Colonic mucosa (tissue), 4 donors: ENCODE data around the gene GALNT17. TPM values are rescaled to one million over a fixed set of nuclear protein-coding genes. Genes with fewer than 3 reads are reported as not detected.
A peak's percentile ranks its signal among the peaks of the same experiment; 100 is the strongest.

Experiments used
- DNase-seq: peaks from one replicate; pipeline ENCODE4 v3.0.0-alpha.2; 2020
- H3K27ac ChIP-seq: fragments of 200-600 bp; one replicate; pipeline ENCODE4 v1.8.0; 2021
- H3K27me3 ChIP-seq: fragments of 200-600 bp; one replicate; pipeline ENCODE4 v1.8.0; 2021
- H3K36me3 ChIP-seq: fragments of 200-600 bp; one replicate; pipeline ENCODE4 v1.8.0; 2021
- H3K4me1 ChIP-seq: fragments of 200-600 bp; one replicate; pipeline ENCODE4 v1.8.0; 2021; ENCODE audit warnings: mild to moderate bottlenecking
- H3K4me3 ChIP-seq: fragments of 200-600 bp; one replicate; pipeline ENCODE4 v1.8.0; 2021
- H3K9ac ChIP-seq, 2 donors: one replicate each; pipeline ENCODE4 v1.7.0; 2013; ENCODE audit warnings: control low read depth in 2 of 2, low read depth in 2 of 2, low read length in 2 of 2
- H3K9me3 ChIP-seq: fragments of 200-600 bp; one replicate; pipeline ENCODE4 v1.8.0; 2021
- CTCF ChIP-seq: fragments of 200-600 bp; IDR thresholded peaks from one replicate; pipeline ENCODE4 v1.8.0; 2022; ENCODE audit warnings: antibody characterized with exemption, mild to moderate bottlenecking
- intact Hi-C: fragments of 100-400 bp; cut with DNase I; formaldehyde crosslinking; loops from one replicate; pipeline ENCODE4 v1.14.1; 2022
- total RNA-seq, 2 donors: library from RNA; stranded (reverse); fragmentation: NEBNext Ultra II Directional in 1 of 2; extraction: Animal tissue kit (Norgen Biotek cat#: 25700) in 1 of 2; gene quantifications; one replicate each; pipeline ENCODE4 v1.2.1, GENCODE V29; 2021
- donor health status: healthy.
- donor health status: DM: no; HTN: no; CAD: no.
- donor health status: DM: no; HTN: no; CAD: no.

The GALNT17 gene
- total RNA-seq, 2 donors from 2014 or later = 0.37 to 1.3 TPM

GRCh38 chr7:71740174-71740560 lies 608.2 kb downstream of the GALNT17 start:
- no peak for TF ChIP-seq CTCF
- Histone ChIP-seq H3K9ac (no peak overlapping the region), H3K27me3 (no peaks in the 10 kb centered on the region), H3K4me3 (no peak overlapping the region), H3K9me3 (no peaks in the 10 kb centered on the region), H3K4me1 (no peaks in the 10 kb centered on the region), H3K36me3 (no peaks in the 10 kb centered on the region), H3K27ac (no peak overlapping the region)
- DNase-seq = no peak
- intact Hi-C loops = no loop called here

GRCh38 chr7:71746006-71746405 lies 614.1 kb downstream of the GALNT17 start:
- TF ChIP-seq CTCF = no peak
- H3K27ac ChIP-seq = no peak overlapping the region
- no peaks in the 10 kb centered on the region for H3K4me1 ChIP-seq
- intact Hi-C loops = no loop called here
- H3K36me3 ChIP-seq = no peaks in the 10 kb centered on the region
- no peak overlapping the region for H3K9ac ChIP-seq
- H3K9me3 ChIP-seq = no peaks in the 10 kb centered on the region
- no peak overlapping the region for H3K4me3 ChIP-seq
- no peak for DNase-seq
- no peaks in the 10 kb centered on the region for H3K27me3 ChIP-seq

GRCh38 chr7:71750290-71750689 lies 618.3 kb downstream of the GALNT17 start:
- DNase-seq = no peak
- Histone ChIP-seq H3K4me1 (no peaks in the 10 kb centered on the region), H3K27me3 (no peaks in the 10 kb centered on the region), H3K4me3 (no peak overlapping the region), H3K9me3 (no peaks in the 10 kb centered on the region), H3K36me3 (no peaks in the 10 kb centered on the region), H3K9ac (no peak overlapping the region), H3K27ac (no peak overlapping the region)
- intact Hi-C loops = loop anchor here (10.0 kb wide), 1 partner anchor 1035 kb away; no protein-coding TSS in a partner anchor
- no peak for TF ChIP-seq CTCF

- H3K9ac ChIP-seq = no peak overlapping the region
- peak; percentile 44 for TF ChIP-seq CTCF
- H3K27me3 ChIP-seq = no peaks in the 10 kb centered on the region
- H3K4me3 ChIP-seq = no peak overlapping the region
- peak; percentile 45 for DNase-seq
- H3K36me3 ChIP-seq = no peaks in the 10 kb centered on the region
- H3K27ac ChIP-seq = no peak overlapping the region
- H3K9me3 ChIP-seq = no peaks in the 10 kb centered on the region
- no peaks in the 10 kb centered on the region for H3K4me1 ChIP-seq
- intact Hi-C loops = loop anchor here (10.0 kb wide), 1 partner anchor 1032 kb away; no protein-coding TSS in a partner anchor
Measured at GRCh38 chr7:71752171-71752935, 620.4 kb downstream of the GALNT17 start.

- Histone ChIP-seq H3K27me3 (no peaks in the 10 kb centered on the region), H3K9me3 (no peaks in the 10 kb centered on the region), H3K27ac (no peak overlapping the region), H3K4me3 (no peak overlapping the region), H3K9ac (no peak overlapping the region), H3K36me3 (no peaks in the 10 kb centered on the region), H3K4me1 (no peaks in the 10 kb centered on the region)
- DNase-seq = no peak
- intact Hi-C loops = loop anchor here (10.0 kb wide), 1 partner anchor 1032 kb away; no protein-coding TSS in a partner anchor
- TF ChIP-seq CTCF = no peak
Measured at GRCh38 chr7:71753236-71753635, 621.3 kb downstream of the GALNT17 start.
